SIG-M5 treated with dmso at 0.1 percent for 504 hours (cell line): ENCODE measurements around the gene NDUFB2.
"Not testable (repeated sequence)": the region's sequence is repeated elsewhere in the genome, so short reads cannot be mapped to it uniquely, and the experiment has no call there.

ENCODE experiments used
- DNase-seq: peaks from one replicate; lab custom pipeline; 2025; ENCODE audit not compliant: unreplicated experiment; lab: John Stamatoyannopoulos, UW

The NDUFB2 gene

DNA sequence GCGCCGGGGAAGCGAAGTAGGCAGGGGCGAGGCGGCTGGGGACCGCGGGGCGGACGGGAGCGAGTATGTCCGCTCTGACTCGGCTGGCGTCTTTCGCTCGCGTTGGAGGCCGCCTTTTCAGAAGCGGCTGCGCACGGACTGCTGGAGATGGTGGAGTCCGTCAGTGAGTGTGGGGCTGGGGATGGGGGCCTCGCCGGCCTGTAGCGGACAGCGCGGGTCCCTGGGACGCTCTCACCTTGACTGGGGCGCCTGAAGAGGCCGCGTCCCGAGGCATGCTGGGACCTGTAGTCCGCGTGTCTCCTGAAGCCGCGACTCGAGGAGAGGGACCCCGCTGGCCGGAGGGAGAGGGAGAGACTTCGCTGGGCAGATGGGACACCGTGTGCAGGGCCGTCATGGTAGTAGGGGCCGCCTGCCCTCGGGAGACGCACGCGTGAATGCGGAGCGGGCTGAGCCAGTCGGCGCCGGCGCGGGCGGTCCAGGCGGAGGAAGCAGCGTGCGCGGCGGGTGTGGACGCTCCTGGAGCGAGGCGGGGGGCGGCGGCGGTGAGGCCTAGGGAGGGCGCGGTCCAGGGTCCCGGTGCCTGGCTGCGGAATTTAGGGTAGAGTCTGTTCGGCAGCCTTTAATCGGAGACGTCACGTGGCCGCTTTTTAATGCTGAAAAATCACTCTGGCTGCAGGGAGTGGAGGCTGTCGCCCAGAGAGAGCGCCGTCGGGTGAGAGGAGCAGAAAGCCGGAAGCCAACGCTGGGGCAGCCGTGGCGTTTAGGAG, at the start of gene NDUFB2:
Gene NDUFB2 (plus strand): TSS at position 29 of the 767 bp plus-strand sequence. CDS start 37 bp downstream, at position 66.
- DNase-seq: peak; percentile 67

- peak; percentile 28 for DNase-seq
These were observed 49.4 kb upstream of the NDUFB2 start for GRCh38 chr7:140646931-140647647.

DNA sequence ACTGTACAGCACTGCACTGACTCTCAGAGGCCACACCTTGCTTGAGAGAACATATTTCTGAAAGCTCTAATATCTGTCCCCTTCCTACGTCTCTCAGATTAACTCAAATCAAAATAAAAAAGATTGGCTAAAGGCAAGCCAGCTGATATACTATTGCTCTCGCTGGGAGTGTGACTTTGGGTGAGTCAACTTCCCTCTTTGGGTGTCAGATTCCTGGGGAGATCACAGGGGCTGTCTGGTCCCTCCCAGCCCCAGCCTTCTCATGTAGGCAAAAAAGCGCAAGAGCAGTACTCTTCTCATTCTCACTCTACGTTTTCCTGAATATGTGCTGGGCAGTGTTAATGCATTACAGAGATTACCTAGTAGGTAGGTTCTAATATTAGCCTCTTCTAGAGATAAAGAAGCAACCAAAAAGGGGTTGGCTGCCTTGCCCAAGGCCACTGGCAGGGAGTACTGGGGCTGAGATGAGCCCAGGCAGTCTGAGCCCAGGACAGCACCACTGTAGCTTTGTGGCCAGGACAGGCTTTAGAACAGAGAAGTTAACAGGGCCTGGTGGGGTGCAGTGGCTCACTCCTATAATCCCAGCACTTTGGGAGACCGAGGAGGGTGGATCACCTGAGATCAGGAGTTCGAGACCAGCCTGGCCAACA, 46.8 kb upstream of the NDUFB2 start:
- DNase-seq: no peak

DNA sequence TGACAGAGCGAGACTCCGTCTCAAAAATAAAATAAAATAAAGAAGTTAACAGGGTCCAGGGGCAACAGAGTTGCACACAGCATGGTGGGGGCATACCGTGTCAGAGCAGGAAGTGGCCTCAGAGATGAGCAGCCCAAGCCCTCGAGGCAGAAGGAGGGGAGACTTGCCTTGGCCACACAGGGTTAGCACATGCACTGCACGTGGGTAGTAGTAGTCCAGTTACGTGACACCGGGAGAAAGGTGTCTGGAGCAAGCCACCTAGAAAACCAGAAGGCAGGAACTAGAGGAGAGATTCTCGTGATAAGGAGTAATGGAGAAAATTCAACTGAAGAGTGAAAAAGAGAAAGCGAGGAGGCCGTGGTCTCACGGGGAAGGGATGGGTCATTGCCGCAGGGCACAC, 46.1 kb upstream of the NDUFB2 start:
- DNase-seq: no peak

DNA sequence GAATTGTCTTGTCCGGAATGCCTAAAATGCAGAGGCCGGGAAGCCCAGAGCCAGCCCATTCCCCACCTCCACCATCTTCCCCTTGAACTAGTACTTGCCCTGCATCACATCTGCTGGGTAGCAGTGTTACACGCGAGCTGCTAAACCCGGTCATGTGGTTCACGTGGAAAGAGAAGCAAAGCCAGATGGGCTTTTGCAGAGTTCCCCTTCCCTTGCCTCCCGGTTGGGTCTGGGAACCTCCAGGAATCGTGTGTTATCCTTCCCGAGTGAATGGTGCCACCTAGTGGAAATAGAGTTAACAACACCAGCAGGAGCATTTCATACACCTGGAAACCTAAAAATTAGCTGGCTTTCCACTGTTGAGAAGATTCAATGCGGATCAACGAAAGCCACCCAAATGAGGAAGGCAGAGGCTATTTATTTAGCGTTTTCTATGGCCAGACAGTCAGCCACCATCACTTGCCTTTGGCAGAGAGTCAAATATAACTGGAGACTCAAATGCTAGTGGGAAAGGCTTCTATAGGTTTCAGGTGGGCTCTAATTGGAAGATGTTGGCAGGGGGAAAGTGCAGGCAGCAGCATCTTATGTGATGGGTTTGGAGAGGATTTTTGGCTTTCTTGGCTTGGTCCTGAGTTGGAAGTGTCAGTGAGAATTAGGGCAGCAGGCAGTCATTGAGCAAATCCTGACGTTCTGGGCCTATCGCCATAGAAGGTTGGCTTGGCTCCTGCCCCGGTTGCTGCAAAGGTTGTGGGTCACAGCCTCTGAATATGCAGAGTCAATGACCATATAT, 43.0 kb upstream of the NDUFB2 start:
- DNase-seq: no peak

GRCh38 chr7:140654109-140654387, 42.5 kb upstream of the NDUFB2 start:
- DNase-seq: no peak

DNA sequence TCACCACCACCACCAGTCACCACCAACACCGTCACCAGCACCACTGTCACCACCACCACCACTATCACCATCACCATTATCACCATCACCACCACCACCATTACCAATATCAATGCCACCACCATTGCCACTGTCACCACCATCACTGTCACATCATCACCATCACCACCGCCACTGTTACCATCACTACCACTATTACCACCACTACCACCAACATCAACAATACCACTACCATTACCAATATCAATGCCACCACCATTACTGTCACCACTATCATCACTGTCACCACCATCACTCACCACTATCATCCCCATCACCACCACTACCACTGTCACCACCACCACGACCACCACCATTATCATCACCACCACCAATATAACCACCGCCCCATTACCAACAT, 41.8 kb upstream of the NDUFB2 start:
- DNase-seq: no peak

GRCh38 chr7:140655511-140656408, 40.7 kb upstream of the NDUFB2 start:
- no peak for DNase-seq

DNA sequence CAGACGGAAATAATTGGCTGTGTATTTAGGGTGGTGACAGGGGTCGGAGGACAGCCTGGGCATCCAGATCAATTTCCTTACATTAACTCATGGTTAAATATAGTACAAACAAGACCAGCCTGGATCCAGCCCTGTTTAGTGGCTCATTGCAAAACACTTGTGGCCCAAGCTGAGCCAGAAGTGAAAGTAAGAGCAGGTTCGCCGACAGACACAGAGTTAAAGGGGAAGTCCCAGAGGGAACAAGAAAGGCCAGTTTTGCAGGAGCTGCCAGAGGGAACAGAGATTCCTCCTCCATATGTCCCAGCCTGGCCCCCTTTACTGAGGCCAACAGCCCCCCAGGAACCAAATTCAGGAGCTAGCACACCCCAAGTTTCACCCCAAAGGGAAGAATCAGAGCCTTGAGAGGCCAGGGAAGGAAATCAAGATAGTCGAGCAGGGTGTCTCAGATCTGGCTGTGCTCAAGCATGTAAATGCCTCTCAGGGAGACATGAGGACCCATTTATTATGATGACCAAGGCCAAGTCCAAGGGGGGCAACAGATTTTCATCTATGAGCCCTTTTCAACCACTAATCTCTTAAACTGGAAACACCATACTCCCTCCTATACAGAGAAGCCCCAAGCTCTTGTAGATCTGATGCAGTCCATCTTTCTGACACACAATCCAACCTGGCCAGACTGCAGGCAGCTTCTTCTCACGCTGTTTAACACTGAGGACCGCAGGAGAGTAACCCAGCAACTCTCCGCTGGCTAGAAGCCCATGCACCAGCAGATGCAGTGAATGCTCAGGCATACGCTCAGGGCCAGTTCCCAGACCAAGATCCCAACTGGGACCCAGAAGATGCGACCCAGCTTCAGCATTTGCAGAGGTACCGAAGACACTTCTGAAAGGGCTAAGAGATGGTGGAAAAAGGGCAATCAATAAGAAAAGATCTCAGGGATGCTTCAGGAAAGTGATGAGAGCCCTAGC, 39.7 kb upstream of the NDUFB2 start:
- DNase-seq: peak; percentile 97

GRCh38 chr7:140657891-140658290, 38.6 kb upstream of the NDUFB2 start:
- no peak for DNase-seq

- DNase-seq: no peak
These were observed 36.7 kb upstream of the NDUFB2 start for GRCh38 chr7:140659856-140660255.

DNA sequence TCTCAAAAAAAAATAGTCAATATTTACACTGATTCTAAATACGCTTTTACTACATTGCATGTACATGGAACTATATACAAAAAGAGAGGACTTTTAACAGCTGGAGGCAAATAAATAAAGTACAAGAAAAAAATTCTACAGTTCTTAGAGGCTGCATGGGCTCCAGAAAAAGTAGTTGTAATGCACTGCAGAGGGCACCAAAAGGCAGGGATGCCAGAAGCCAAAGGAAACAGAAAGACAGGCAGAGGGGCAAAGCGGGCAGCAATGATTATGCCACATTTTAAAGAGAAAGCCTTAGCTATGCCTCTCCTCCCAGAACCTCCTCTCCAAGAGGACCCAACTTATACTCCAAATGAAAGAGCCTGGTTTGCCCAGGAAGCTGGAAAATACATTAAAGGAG, 35.4 kb upstream of the NDUFB2 start:
- DNase-seq: no peak

- not testable (repeated sequence) for DNase-seq
These were observed 33.6 kb upstream of the NDUFB2 start for GRCh38 chr7:140662938-140663337.

DNA sequence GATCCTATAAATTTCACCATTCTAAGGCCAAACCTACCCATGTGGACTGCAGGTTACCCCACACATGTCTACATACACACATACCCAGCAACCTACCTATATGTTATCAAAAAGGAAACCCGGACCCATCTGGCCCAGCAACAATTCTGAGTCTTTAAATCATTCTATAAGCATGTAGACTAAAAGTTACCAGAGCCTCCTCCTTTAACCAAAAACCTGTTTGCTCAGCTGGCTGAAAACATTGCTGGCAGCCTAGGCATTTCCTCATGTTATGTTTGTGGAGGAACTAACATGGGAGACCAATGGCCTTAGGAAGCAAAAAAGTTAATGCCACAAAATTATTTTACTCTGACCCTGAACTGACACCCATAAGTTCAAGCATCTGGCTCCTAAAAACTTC, 29.0 kb upstream of the NDUFB2 start:
- DNase-seq: no peak

DNA sequence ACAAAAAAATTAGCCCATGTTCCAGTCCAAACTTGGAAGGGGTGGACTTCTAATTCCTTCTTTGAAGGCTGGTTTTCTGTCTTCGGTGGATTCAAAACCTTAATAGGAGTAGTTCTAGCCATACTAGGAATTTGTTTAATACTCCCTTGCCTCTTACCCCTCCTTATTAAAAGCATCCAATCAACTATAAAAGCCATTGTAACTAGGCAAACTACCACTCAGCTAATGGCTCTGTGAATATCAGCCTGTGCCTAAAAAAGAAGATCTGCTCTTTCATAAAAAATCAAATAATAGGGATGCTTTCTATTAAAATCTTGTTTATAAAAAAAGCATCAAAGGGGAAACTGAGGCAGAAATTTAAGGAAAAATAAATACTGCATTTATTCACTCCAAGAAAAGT, 27.9 kb upstream of the NDUFB2 start:
- DNase-seq: no peak

DNA sequence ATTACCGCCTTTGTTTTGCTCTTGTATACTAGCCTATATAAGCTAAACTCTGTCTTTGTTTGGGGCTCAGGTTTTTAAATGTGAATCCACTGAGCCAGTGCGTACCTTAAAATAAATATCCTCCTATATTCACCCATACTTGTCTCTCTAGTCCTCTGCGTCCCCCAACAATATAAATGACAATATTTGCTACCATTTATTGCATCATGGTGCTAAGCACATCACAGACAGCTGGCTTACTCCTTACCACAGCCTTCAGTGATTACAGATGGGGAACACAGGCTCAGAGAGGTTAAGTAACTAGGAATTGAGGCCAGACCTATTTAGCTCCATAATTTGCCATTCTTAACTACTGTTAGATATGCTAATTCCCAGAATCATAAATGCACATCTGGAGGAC, 27.2 kb upstream of the NDUFB2 start:
- no peak for DNase-seq

GRCh38 chr7:140669862-140670261, 26.6 kb upstream of the NDUFB2 start:
- not testable (repeated sequence) for DNase-seq

GRCh38 chr7:140670343-140670935, 26.1 kb upstream of the NDUFB2 start:
- no peak for DNase-seq

DNA sequence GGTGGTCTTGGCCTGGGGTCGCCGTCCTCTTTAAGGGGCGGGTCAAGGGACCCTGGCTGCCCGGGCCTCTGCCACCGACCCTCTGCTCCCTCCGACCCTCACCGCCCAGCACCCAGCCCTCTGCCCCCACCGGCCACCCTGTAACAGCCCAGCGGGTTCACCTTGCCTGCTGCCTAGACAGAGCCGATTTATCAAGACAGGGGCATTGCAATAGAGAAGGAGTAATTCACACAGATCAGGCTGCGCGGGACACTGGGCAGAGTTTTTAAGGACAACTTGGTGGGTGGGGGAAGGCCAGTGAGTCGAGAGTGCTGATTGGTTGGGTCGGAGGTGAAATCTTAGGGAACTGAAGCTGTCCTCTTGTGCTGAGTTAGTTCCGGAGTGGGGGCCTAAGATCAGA, 24.5 kb upstream of the NDUFB2 start:
- DNase-seq: no peak
